ENCODE measurements around the gene MYBPC2. TPM values are rescaled to one million over a fixed set of nuclear protein-coding genes. Genes with fewer than 3 reads are reported as not detected.

Gene MYBPC2
- total and polyA plus RNA-seq, 9 of the 15 experiments (the other 6 are each of a cell fraction or from before 2014, with no cell fraction given) = 0.01 to 0.14 (median 0.04) TPM; not detected in 6

DNA sequence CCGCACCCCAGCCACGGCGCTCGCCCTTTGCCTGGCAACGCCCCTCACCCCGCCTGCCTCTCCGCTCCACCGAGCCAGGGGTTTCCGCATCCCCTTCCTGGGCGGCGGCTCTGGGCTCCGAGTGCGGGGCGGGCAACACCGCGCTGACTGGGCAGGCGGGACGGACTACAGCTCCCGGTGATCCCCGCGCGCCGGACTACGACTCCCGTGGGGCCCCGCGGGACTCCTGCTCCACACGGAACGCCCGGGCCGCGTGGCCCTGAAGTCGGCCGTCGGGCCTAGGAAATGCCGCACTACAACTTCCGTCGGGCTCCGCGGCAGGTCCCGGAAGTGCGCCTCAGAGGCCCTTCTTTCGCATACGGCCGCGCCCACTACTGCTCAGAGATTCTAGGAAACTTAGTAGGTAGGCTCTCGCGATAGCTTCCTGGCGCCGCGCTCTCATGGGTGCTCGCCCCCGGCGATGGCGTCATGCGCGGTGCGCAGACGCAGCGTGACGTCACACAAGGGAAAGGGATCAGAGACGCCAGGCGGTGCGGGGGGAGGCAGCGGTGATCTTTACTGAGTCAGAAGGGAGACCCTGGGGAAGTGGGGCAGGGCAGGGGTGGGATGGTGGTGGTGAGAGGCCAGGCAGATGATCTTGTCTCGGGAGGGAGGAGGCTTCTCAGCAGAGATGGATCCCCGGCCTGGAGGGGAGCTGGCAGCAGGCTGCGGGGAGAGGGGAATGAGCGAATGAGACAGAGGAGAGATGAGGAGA is 78.6 kb downstream of the MYBPC2 start, which contains the start of gene JOSD2 (continued):
- TF ChIP-seq, protein P1, sequence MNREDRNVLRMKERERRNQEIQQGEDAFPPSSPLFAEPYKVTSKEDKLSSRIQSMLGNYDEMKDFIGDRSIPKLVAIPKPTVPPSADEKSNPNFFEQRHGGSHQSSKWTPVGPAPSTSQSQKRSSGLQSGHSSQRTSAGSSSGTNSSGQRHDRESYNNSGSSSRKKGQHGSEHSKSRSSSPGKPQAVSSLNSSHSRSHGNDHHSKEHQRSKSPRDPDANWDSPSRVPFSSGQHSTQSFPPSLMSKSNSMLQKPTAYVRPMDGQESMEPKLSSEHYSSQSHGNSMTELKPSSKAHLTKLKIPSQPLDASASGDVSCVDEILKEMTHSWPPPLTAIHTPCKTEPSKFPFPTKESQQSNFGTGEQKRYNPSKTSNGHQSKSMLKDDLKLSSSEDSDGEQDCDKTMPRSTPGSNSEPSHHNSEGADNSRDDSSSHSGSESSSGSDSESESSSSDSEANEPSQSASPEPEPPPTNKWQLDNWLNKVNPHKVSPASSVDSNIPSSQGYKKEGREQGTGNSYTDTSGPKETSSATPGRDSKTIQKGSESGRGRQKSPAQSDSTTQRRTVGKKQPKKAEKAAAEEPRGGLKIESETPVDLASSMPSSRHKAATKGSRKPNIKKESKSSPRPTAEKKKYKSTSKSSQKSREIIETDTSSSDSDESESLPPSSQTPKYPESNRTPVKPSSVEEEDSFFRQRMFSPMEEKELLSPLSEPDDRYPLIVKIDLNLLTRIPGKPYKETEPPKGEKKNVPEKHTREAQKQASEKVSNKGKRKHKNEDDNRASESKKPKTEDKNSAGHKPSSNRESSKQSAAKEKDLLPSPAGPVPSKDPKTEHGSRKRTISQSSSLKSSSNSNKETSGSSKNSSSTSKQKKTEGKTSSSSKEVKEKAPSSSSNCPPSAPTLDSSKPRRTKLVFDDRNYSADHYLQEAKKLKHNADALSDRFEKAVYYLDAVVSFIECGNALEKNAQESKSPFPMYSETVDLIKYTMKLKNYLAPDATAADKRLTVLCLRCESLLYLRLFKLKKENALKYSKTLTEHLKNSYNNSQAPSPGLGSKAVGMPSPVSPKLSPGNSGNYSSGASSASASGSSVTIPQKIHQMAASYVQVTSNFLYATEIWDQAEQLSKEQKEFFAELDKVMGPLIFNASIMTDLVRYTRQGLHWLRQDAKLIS (CRISPR knock-in tag; IDR thresholded peaks at IDR 0.05) = peak; percentile 79; the same call in 1 of the 2 replicates
- TF ChIP-seq, protein P2, sequence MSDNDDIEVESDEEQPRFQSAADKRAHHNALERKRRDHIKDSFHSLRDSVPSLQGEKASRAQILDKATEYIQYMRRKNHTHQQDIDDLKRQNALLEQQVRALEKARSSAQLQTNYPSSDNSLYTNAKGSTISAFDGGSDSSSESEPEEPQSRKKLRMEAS (CRISPR knock-in tag; IDR thresholded peaks at IDR 0.05) = peak; percentile 98
- TF ChIP-seq, protein P3, sequence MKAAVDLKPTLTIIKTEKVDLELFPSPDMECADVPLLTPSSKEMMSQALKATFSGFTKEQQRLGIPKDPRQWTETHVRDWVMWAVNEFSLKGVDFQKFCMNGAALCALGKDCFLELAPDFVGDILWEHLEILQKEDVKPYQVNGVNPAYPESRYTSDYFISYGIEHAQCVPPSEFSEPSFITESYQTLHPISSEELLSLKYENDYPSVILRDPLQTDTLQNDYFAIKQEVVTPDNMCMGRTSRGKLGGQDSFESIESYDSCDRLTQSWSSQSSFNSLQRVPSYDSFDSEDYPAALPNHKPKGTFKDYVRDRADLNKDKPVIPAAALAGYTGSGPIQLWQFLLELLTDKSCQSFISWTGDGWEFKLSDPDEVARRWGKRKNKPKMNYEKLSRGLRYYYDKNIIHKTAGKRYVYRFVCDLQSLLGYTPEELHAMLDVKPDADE (conservative IDR thresholded peaks at IDR 0.05; ENCODE audit: control insufficient read depth, low read depth, low read length) = peak; percentile 99
- TF ChIP-seq JUN (IDR thresholded peaks at IDR 0.05; ENCODE audit: borderline replicate concordance, low read depth, low read length) (peak; percentile 80; the same call in 1 of the 2 replicates), JUN (CRISPR knock-in tag; IDR thresholded peaks at IDR 0.05; ENCODE audit: borderline replicate concordance) (peak; percentile 90; the same call in 1 of the 2 replicates), GATAD2A (IDR thresholded peaks at IDR 0.05) (peak; percentile 53; the same call in 1 of the 2 replicates), L3MBTL2 (IDR thresholded peaks at IDR 0.05) (peak; percentile 93), ZBTB7A (IDR thresholded peaks at IDR 0.05; ENCODE audit: borderline replicate concordance, control insufficient read depth, low read depth, low read length) (peak; percentile 69; the same call in 1 of the 2 replicates), HCFC1 (IDR thresholded peaks at IDR 0.05; ENCODE audit: low read depth, low read length) (peak; percentile 99), ZNF668 (CRISPR knock-in tag; IDR thresholded peaks at IDR 0.05) (no peak), ZNF785 (CRISPR knock-in tag; IDR thresholded peaks at IDR 0.05) (no peak), KDM2B (CRISPR knock-in tag; IDR thresholded peaks at IDR 0.05) (no peak), ELF1 (tag; IDR thresholded peaks at IDR 0.05) (peak; percentile 99), KDM1A (IDR thresholded peaks at IDR 0.05) (0 out of 4 replicates have a peak, but pooled peaks of 1 of the 2 experiments have one; percentile 8), KHSRP (IDR thresholded peaks at IDR 0.05) (peak; percentile 99), CTBP1 (IDR thresholded peaks at IDR 0.05; ENCODE audit: borderline replicate concordance) (peak; percentile 72; the same call in 1 of the 2 replicates), ZFP36 (IDR thresholded peaks at IDR 0.05; ENCODE audit: low read depth, low read length, partially characterized antibody) (peak; percentile 73), ZNF143 (CRISPR knock-in tag; IDR thresholded peaks at IDR 0.05) (peak; percentile 99)
- TF ChIP-seq, protein P4, sequence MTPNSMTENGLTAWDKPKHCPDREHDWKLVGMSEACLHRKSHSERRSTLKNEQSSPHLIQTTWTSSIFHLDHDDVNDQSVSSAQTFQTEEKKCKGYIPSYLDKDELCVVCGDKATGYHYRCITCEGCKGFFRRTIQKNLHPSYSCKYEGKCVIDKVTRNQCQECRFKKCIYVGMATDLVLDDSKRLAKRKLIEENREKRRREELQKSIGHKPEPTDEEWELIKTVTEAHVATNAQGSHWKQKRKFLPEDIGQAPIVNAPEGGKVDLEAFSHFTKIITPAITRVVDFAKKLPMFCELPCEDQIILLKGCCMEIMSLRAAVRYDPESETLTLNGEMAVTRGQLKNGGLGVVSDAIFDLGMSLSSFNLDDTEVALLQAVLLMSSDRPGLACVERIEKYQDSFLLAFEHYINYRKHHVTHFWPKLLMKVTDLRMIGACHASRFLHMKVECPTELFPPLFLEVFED (CRISPR knock-in tag; conservative IDR thresholded peaks at IDR 0.05) = peak; percentile 95
- TF ChIP-seq, protein P5, sequence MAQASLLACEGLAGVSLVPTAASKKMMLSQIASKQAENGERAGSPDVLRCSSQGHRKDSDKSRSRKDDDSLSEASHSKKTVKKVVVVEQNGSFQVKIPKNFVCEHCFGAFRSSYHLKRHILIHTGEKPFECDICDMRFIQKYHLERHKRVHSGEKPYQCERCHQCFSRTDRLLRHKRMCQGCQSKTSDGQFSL (CRISPR knock-in tag; IDR thresholded peaks at IDR 0.05) = 0 out of 2 replicates have a peak, but pooled peaks have one; percentile 36
- TF ChIP-seq, protein P5 (tag; IDR thresholded peaks at IDR 0.05) = no peak

Data from K562 (cell line).